ENCODE results near the gene NCKAP5.

DNA sequence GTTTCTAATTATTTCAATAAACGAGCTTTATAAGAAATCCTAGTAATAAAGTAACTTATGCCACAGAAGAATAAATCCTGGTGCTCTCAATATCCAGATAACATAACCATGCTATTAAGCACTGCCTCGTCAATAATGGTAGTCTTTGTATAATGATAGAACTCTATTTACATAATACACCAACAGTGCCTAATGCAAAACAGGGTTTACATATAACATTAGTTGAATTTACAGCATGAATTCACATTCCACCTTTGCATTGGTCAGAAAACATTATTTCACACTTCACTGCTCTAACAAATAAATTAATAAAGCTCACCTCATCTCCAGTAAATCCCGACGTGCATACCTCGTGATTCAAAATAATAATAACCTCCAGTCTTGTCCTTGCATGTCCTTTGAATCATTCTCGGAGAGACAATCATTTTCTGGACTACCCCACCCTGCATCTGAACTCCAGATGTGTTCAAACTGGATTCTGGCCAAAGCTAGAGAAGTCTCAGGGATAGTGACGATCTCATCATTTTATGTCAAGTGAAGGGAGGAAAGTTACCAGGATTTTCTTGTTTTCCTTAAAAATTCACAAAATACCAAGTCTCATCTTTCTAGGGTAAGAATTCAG is 189.2 kb downstream of the NCKAP5 start:
- TF ChIP-seq, protein P1, sequence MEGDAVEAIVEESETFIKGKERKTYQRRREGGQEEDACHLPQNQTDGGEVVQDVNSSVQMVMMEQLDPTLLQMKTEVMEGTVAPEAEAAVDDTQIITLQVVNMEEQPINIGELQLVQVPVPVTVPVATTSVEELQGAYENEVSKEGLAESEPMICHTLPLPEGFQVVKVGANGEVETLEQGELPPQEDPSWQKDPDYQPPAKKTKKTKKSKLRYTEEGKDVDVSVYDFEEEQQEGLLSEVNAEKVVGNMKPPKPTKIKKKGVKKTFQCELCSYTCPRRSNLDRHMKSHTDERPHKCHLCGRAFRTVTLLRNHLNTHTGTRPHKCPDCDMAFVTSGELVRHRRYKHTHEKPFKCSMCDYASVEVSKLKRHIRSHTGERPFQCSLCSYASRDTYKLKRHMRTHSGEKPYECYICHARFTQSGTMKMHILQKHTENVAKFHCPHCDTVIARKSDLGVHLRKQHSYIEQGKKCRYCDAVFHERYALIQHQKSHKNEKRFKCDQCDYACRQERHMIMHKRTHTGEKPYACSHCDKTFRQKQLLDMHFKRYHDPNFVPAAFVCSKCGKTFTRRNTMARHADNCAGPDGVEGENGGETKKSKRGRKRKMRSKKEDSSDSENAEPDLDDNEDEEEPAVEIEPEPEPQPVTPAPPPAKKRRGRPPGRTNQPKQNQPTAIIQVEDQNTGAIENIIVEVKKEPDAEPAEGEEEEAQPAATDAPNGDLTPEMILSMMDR (IDR thresholded peaks at IDR 0.05; ENCODE audit: low read length) = no peak
- TF ChIP-seq EZH2 (IDR thresholded peaks at IDR 0.05; ENCODE audit: borderline replicate concordance, low read length) = no peak
